ENCODE measurements around the gene PRDM10. TPM values are rescaled to one million over a fixed set of nuclear protein-coding genes. Genes with fewer than 3 reads are reported as not detected.

PRDM10 gene
- total RNA-seq, 1 experiment from 2014 or later, result 7.7 TPM

DNA sequence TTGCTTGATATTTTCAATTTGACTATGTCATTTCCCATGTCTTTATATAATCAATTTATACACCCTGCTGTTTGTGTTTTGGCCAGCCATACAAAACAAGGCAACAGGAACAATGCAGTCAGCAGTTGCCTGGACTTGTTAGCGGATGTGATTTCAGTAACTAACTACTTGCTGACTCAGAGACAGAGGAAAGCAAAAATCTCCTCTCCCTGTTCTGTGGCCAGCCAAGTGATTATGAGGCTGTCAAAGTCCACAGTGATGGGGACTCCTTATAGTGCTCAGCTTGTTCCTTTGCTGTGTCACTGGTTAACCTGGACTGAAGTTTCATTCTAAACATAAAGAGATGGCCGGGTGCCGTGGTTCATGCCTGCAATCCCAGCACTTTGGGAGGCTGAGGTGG, 34.4 kb upstream of the PRDM10 start:
- no peaks in the 10 kb centered on the region for H3K9me3 Mint-ChIP-seq
- Histone ChIP-seq H3K79me2 (ENCODE audit: insufficient read depth, low read length) (no peaks in the 10 kb centered on the region), H3K4ac (ENCODE audit: low read depth, low read length) (no peak overlapping the region)

More for the DNA sequence above, 34.4 kb upstream of the PRDM10 start:
- H3K4me2 ChIP-seq (ENCODE audit: insufficient read depth, insufficient read length, low read length), result no peak overlapping the region
- no peak overlapping the region for H4K5ac ChIP-seq (ENCODE audit: insufficient read length, low read depth, low read length)
- TF ChIP-seq, protein P1, sequence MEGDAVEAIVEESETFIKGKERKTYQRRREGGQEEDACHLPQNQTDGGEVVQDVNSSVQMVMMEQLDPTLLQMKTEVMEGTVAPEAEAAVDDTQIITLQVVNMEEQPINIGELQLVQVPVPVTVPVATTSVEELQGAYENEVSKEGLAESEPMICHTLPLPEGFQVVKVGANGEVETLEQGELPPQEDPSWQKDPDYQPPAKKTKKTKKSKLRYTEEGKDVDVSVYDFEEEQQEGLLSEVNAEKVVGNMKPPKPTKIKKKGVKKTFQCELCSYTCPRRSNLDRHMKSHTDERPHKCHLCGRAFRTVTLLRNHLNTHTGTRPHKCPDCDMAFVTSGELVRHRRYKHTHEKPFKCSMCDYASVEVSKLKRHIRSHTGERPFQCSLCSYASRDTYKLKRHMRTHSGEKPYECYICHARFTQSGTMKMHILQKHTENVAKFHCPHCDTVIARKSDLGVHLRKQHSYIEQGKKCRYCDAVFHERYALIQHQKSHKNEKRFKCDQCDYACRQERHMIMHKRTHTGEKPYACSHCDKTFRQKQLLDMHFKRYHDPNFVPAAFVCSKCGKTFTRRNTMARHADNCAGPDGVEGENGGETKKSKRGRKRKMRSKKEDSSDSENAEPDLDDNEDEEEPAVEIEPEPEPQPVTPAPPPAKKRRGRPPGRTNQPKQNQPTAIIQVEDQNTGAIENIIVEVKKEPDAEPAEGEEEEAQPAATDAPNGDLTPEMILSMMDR (conservative IDR thresholded peaks at IDR 0.05), result no peak
- no peak overlapping the region for H2BK120ac ChIP-seq (ENCODE audit: low read depth, low read length, poor library complexity, severe bottlenecking)
- H2AK5ac ChIP-seq (ENCODE audit: insufficient read length, low read length), result no peak overlapping the region
- no peak overlapping the region for H3K4me3 Mint-ChIP-seq
- peaks cover 14 to 16% of the 10 kb centered on the region in 2 experiments for H3K4me1 Mint-ChIP-seq
- H3K4me1 ChIP-seq (ENCODE audit: insufficient read depth, low read length), result no peaks in the 10 kb centered on the region; the same call in 1 of the 2 replicates
- no peak overlapping the region for H3K27ac ChIP-seq (ENCODE audit: insufficient read length, low read depth, low read length)
- H3K27me3 Mint-ChIP-seq (ENCODE audit: low read depth), result no peaks in the 10 kb centered on the region
- H4K8ac ChIP-seq (replicated peaks; ENCODE audit: insufficient read length, low read depth, low read length), result no peak overlapping the region
- no peaks in the 10 kb centered on the region for H3K9me3 ChIP-seq (ENCODE audit: control insufficient read depth, low read depth, low read length)
- no peaks in the 10 kb centered on the region for H3K23me2 ChIP-seq (ENCODE audit: insufficient read length, low read depth, low read length, poor library complexity, severe bottlenecking)
- H2BK15ac ChIP-seq (ENCODE audit: low read depth, low read length), result no peak overlapping the region
- no peak overlapping the region for H3K14ac ChIP-seq (ENCODE audit: insufficient read depth, low read length)
- no peak overlapping the region for H3K27ac Mint-ChIP-seq
- H3K18ac ChIP-seq (ENCODE audit: insufficient read length, low read depth, low read length), result no peak overlapping the region
- H3K27me3 ChIP-seq (ENCODE audit: insufficient read depth, low read length), result no peaks in the 10 kb centered on the region
- no peak overlapping the region for H3K9ac ChIP-seq (ENCODE audit: extremely low read depth, insufficient read length, low read length)
- H2BK5ac ChIP-seq (ENCODE audit: insufficient read length, low read length), result no peak overlapping the region
- H2BK20ac ChIP-seq (ENCODE audit: low read depth, low read length, poor library complexity, severe bottlenecking), result no peak overlapping the region
- no peaks in the 10 kb centered on the region for H3K79me1 ChIP-seq (ENCODE audit: insufficient read depth, low read depth, low read length, poor library complexity, severe bottlenecking)
- no peak overlapping the region for H2BK12ac ChIP-seq (ENCODE audit: insufficient read length, low read depth, low read length)
- DNase-seq, result no peak
- H3K36me3 Mint-ChIP-seq (ENCODE audit: insufficient read depth in 1 of 3, low read depth in 3 of 3), result no peaks in the 10 kb centered on the region
- no peak overlapping the region for H2AFZ ChIP-seq (ENCODE audit: low read length)
- no CpG with 5 or more reads among the region's 3 CpGs for WGBS (ENCODE audit: extremely low coverage, insufficient read length, low lambda C conversion rate)
- H3T11ph ChIP-seq (ENCODE audit: low read length), result no peak overlapping the region
- no peak overlapping the region for H4K91ac ChIP-seq (ENCODE audit: insufficient read length, low read depth, low read length)
- no peak overlapping the region for H3K23ac ChIP-seq (ENCODE audit: insufficient read length, low read depth, low read length)
- H3K56ac ChIP-seq (ENCODE audit: insufficient read length, low read depth, low read length), result no peak overlapping the region
- H4K20me1 ChIP-seq (ENCODE audit: control insufficient read depth, insufficient read depth, insufficient read length), result no peaks in the 10 kb centered on the region

Data from H9 (cell line).